Right lobe of liver (tissue), 4 donors: ENCODE results near the gene BHLHE23.

Experiments used
- CTCF ChIP-seq, 4 donors: fragments of 200-600 bp in 3 of 4; fragments of 450-650 bp in 1 of 4; IDR thresholded peaks; one replicate each; pipeline versions ENCODE4 v1.5.1 to v1.8.0; 2016 to 2022; ENCODE audit warnings: antibody characterized with exemption in 4 of 4, mild to moderate bottlenecking in 2 of 4
- POLR2A ChIP-seq: fragments of 450-650 bp; IDR thresholded peaks from one replicate; pipeline ENCODE4 v1.6.1; 2017; ENCODE audit warnings: antibody characterized with exemption, mild to moderate bottlenecking
- donor health status: DM: no; HTN: no; CAD: no.
- donor health status: DM: no; HTN: no; CAD: no.
- donor health status: DM: no; HTN: yes; CAD: no.

- TF ChIP-seq CTCF (IDR thresholded peaks at IDR 0.05) = no peak
- no peak for TF ChIP-seq POLR2A
Observed at GRCh38 chr20:63031251-63032014, 24.7 kb upstream of the BHLHE23 start.
